ENCODE measurements around the gene ADRA1B. TPM values are rescaled to one million over a fixed set of nuclear protein-coding genes. Genes with fewer than 3 reads are reported as not detected.

The ADRA1B gene
- total and polyA plus RNA-seq, 7 experiments from 2014 or later: 0.10 TPM; not detected in 6

GRCh38 chr5:159951387-159951786 is 35.1 kb downstream of the ADRA1B start:
- POLR2A ChIA-PET: no interaction called here
- H3K4me3 ChIP-seq (ENCODE audit: low read length): no peak overlapping the region
- H3K4me1 ChIP-seq (ENCODE audit: control insufficient read depth in 2 of 2, insufficient read depth in 2 of 2, low read length in 2 of 2): no peaks in the 10 kb centered on the region
- Mint-ChIP-seq H3K27me3 (peaks cover 0 to 20% (median 6%) of the 10 kb centered on the region in 5 donors), H3K4me1 (no peaks in the 10 kb centered on the region), H3K4me3 (no peak overlapping the region), H3K36me3 (no peaks in the 10 kb centered on the region), H3K27ac (no peak overlapping the region), H3K9me3 (no peaks in the 10 kb centered on the region)
- ATAC-seq: no peak
- H3K27me3 ChIP-seq (ENCODE audit: control insufficient read depth in 2 of 2, insufficient read depth in 2 of 2, low read length in 2 of 2): no peaks in the 10 kb centered on the region
- DNase-seq: no peak
- no peaks in the 10 kb centered on the region for H3K9me3 ChIP-seq (ENCODE audit: control insufficient read depth in 2 of 3, low read length in 3 of 3)
- CTCF ChIA-PET: no interaction called here
- intact Hi-C loops (cut with micrococcal nuclease): no loop called here
- no peak overlapping the region for H3K27ac ChIP-seq (ENCODE audit: low read depth, low read length)
- H3K36me3 ChIP-seq (ENCODE audit: control insufficient read depth in 2 of 3, insufficient read depth in 3 of 3, low read length in 3 of 3): no peaks in the 10 kb centered on the region

DNA sequence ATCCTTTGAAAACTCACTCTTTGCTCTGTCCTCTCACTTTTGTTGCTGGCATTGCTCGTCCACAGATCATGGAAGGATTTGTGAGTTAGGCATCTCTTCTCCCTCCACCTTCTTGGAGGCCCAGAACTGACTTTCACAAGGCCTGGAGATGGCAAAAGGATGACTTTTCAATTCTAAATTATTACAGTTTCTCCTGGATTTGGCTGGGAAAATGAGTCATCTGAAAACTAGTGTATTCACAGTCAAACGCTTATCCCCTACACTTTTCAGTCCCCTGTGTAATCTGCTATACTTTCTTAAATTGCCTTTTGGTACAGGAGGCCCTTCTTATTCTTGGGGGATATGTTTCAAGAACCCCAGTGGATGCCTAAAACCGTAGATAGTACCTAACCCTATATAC is 35.6 kb downstream of the ADRA1B start:
- DNase-seq: no peak
- Mint-ChIP-seq H3K27me3 (peaks cover 0 to 15% (median 6%) of the 10 kb centered on the region in 5 donors), H3K27ac (no peak overlapping the region), H3K9me3 (no peaks in the 10 kb centered on the region), H3K4me3 (no peak overlapping the region), H3K4me1 (no peaks in the 10 kb centered on the region), H3K36me3 (no peaks in the 10 kb centered on the region)
- no peak overlapping the region for H3K27ac ChIP-seq (ENCODE audit: low read depth, low read length)
- ChIA-PET POLR2A (no interaction called here), CTCF (no interaction called here)
- H3K4me3 ChIP-seq (ENCODE audit: low read length): no peak overlapping the region
- no peaks in the 10 kb centered on the region for H3K36me3 ChIP-seq (ENCODE audit: control insufficient read depth in 2 of 3, insufficient read depth in 3 of 3, low read length in 3 of 3)
- intact Hi-C loops (cut with micrococcal nuclease): no loop called here
- no peaks in the 10 kb centered on the region for H3K9me3 ChIP-seq (ENCODE audit: control insufficient read depth in 2 of 3, low read length in 3 of 3)
- no peaks in the 10 kb centered on the region for H3K4me1 ChIP-seq (ENCODE audit: control insufficient read depth in 2 of 2, insufficient read depth in 2 of 2, low read length in 2 of 2)
- ATAC-seq: no peak
- H3K27me3 ChIP-seq (ENCODE audit: control insufficient read depth in 2 of 2, insufficient read depth in 2 of 2, low read length in 2 of 2): no peaks in the 10 kb centered on the region

- no peak overlapping the region for H3K4me3 Mint-ChIP-seq
- no peaks in the 10 kb centered on the region for H3K36me3 Mint-ChIP-seq
- ChIA-PET CTCF (interaction anchor here (1.1 kb wide), 1 partner anchor 136 kb away, joined by 3 read pairs; no protein-coding TSS in a partner anchor), POLR2A (no interaction called here)
- DNase-seq: no peak
- H3K36me3 ChIP-seq (ENCODE audit: control insufficient read depth in 2 of 3, insufficient read depth in 3 of 3, low read length in 3 of 3): no peaks in the 10 kb centered on the region
- no peak for ATAC-seq
- H3K4me1 Mint-ChIP-seq: no peaks in the 10 kb centered on the region
- H3K9me3 Mint-ChIP-seq: no peaks in the 10 kb centered on the region
- H3K4me3 ChIP-seq (ENCODE audit: low read length): no peak overlapping the region
- H3K9me3 ChIP-seq (ENCODE audit: control insufficient read depth in 2 of 3, low read length in 3 of 3): no peaks in the 10 kb centered on the region
- H3K27me3 ChIP-seq (ENCODE audit: control insufficient read depth in 2 of 2, insufficient read depth in 2 of 2, low read length in 2 of 2): no peaks in the 10 kb centered on the region
- H3K27me3 Mint-ChIP-seq: peaks cover 0 to 13% (median 5%) of the 10 kb centered on the region in 5 donors
- intact Hi-C loops (cut with micrococcal nuclease): no loop called here
- no peak overlapping the region for H3K27ac ChIP-seq (ENCODE audit: low read depth, low read length)
- peak overlapping the region in 1 of 9 donors; percentile 27 for H3K27ac Mint-ChIP-seq
- no peaks in the 10 kb centered on the region for H3K4me1 ChIP-seq (ENCODE audit: control insufficient read depth in 2 of 2, insufficient read depth in 2 of 2, low read length in 2 of 2)
Observed at GRCh38 chr5:159953609-159954008, 37.3 kb downstream of the ADRA1B start.

- Histone ChIP-seq H3K36me3 (ENCODE audit: control insufficient read depth in 2 of 3, insufficient read depth in 3 of 3, low read length in 3 of 3) (no peaks in the 10 kb centered on the region), H3K27me3 (ENCODE audit: control insufficient read depth in 2 of 2, insufficient read depth in 2 of 2, low read length in 2 of 2) (no peaks in the 10 kb centered on the region), H3K27ac (ENCODE audit: low read depth, low read length) (no peak overlapping the region), H3K4me1 (ENCODE audit: control insufficient read depth in 2 of 2, insufficient read depth in 2 of 2, low read length in 2 of 2) (no peaks in the 10 kb centered on the region), H3K4me3 (ENCODE audit: low read length) (no peak overlapping the region), H3K9me3 (ENCODE audit: control insufficient read depth in 2 of 3, low read length in 3 of 3) (no peaks in the 10 kb centered on the region)
- ChIA-PET POLR2A (no interaction called here), CTCF (no interaction called here)
- ATAC-seq (no peak), DNase-seq (no peak)
- Mint-ChIP-seq H3K36me3 (no peaks in the 10 kb centered on the region), H3K9me3 (no peaks in the 10 kb centered on the region), H3K27ac (no peak overlapping the region), H3K4me1 (no peaks in the 10 kb centered on the region), H3K27me3 (peaks cover 0 to 12% (median under 1%) of the 10 kb centered on the region in 5 donors), H3K4me3 (no peak overlapping the region)
- intact Hi-C loops (cut with micrococcal nuclease): no loop called here
Observed at GRCh38 chr5:159955056-159955624, 38.9 kb downstream of the ADRA1B start.

DNA sequence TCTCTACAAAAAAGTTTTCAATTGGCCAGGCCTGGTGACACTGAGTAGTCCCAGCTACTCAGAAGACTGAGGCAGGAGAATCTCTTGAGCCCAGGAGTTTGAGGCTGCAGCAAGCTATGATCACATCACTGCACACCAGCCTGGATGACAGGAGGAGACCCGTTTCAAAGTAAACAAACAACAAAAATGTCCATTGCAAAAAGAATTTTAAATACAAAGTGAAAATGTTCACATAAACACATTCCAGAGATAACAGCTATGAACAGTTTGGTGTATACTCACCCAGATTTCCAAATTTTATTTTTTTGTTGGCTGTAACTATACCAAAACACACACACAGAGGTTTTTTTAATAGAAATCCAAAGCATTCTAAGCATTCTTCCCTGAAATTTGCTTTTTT is 39.8 kb downstream of the ADRA1B start:
- Mint-ChIP-seq H3K36me3 (no peaks in the 10 kb centered on the region), H3K4me1 (no peaks in the 10 kb centered on the region), H3K4me3 (no peak overlapping the region), H3K27me3 (peaks cover 0 to 16% (median 0%) of the 10 kb centered on the region in 5 donors), H3K27ac (no peak overlapping the region), H3K9me3 (no peaks in the 10 kb centered on the region)
- H3K27me3 ChIP-seq (ENCODE audit: control insufficient read depth in 2 of 2, insufficient read depth in 2 of 2, low read length in 2 of 2): no peaks in the 10 kb centered on the region
- H3K36me3 ChIP-seq (ENCODE audit: control insufficient read depth in 2 of 3, insufficient read depth in 3 of 3, low read length in 3 of 3): no peaks in the 10 kb centered on the region
- ATAC-seq (no peak), DNase-seq (no peak)
- H3K4me1 ChIP-seq (ENCODE audit: control insufficient read depth in 2 of 2, insufficient read depth in 2 of 2, low read length in 2 of 2): no peaks in the 10 kb centered on the region
- ChIA-PET CTCF (no interaction called here), POLR2A (interaction anchor here (0.5 kb wide), 1 partner anchor 694 kb away, joined by 8 read pairs; no protein-coding TSS in a partner anchor)
- no peak overlapping the region for H3K4me3 ChIP-seq (ENCODE audit: low read length)
- H3K9me3 ChIP-seq (ENCODE audit: control insufficient read depth in 2 of 3, low read length in 3 of 3): no peaks in the 10 kb centered on the region
- intact Hi-C loops (cut with micrococcal nuclease): no loop called here
- no peak overlapping the region for H3K27ac ChIP-seq (ENCODE audit: low read depth, low read length)

DNA sequence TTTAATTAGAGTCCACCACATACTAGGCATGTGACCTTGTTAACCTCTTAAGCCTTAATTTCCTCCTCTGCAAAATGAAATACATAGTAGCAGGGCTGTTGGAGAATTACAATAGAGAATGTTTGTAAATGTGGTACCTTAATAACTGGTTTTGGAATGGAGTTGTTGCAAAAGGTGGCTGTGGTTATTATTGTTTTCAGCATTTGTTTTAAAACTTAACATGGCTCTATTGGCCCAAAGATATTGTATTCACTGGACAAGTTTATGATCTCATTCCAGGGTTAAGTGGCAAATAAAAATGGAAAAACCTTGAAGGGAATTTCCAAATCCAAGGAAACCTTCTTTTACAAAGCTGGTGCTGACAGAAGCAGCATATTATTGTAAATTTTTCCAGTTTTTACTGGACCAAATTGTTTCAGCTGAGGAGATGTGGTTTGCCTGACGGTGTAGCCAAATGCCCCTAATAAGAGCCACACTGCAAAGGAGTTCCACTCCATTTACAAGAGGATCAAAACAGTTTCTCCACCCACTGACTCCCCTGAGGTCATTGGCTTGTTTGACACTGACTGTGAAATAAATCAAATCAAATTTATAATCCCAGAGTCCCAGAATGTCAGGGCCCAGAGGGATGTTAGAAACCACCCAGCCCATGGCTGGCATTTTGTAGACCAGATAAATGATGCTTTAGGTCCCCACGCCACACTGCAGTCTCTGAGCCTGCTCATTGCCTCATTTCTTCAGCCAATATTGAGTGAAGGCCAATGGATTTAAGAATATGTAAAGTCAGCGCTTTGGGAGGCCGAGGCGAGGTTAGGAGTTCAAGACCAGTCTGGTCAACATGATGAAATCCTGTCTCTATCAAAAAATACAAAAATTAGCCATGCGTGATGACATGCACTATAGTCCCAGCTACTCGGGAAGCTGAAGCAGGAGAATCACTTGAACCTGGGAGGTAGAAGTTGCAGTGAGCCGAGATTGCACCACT is 45.2 kb downstream of the ADRA1B start:
- Histone ChIP-seq H3K27me3 (ENCODE audit: control insufficient read depth in 2 of 2, insufficient read depth in 2 of 2, low read length in 2 of 2) (no peaks in the 10 kb centered on the region), H3K9me3 (ENCODE audit: control insufficient read depth in 2 of 3, low read length in 3 of 3) (no peaks in the 10 kb centered on the region), H3K4me3 (ENCODE audit: low read length) (no peak overlapping the region), H3K4me1 (ENCODE audit: control insufficient read depth in 2 of 2, insufficient read depth in 2 of 2, low read length in 2 of 2) (no peaks in the 10 kb centered on the region), H3K36me3 (ENCODE audit: control insufficient read depth in 2 of 3, insufficient read depth in 3 of 3, low read length in 3 of 3) (no peaks in the 10 kb centered on the region), H3K27ac (ENCODE audit: low read depth, low read length) (no peak overlapping the region)
- POLR2A ChIA-PET: no interaction called here
- H3K4me1 Mint-ChIP-seq: peaks cover 0 to 2% (median 0%) of the 10 kb centered on the region in 7 donors
- H3K4me3 Mint-ChIP-seq: no peak overlapping the region
- H3K36me3 Mint-ChIP-seq: no peaks in the 10 kb centered on the region
- intact Hi-C loops (cut with micrococcal nuclease): no loop called here
- peaks cover 8 to 28% (median 20%) of the 10 kb centered on the region in 5 donors for H3K27me3 Mint-ChIP-seq
- no peak overlapping the region for H3K27ac Mint-ChIP-seq
- ATAC-seq (no peak), DNase-seq (no peak)
- no peaks in the 10 kb centered on the region for H3K9me3 Mint-ChIP-seq
- CTCF ChIA-PET: no interaction called here

Data from naive thymus-derived CD4-positive, alpha-beta T cell (primary cell).